Keratinocyte (primary cell): ENCODE results near the gene PCF11. TPM values are rescaled to one million over a fixed set of nuclear protein-coding genes. Genes with fewer than 3 reads are reported as not detected.

Experiments used
- DNase-seq: peaks from one replicate; pipeline ENCODE4 v3.0.0-alpha.2; 2011; ENCODE audit warnings: low read depth, missing footprints, low spot score
- FAIRE-seq: peaks from 2 replicates; lab custom pipeline; 2011; peaks lifted over from hg19 to GRCh38; lab: Jason Lieb, UNC
- H2AFZ ChIP-seq: 2 replicates; pipeline ENCODE4 v1.6.0; 2012; ENCODE audit warnings: low read length, control low read depth, inconsistent platforms; ENCODE audit not compliant: control insufficient read depth
- H3K27ac ChIP-seq: 2 replicates; pipeline ENCODE4 v1.5.1; 2011; ENCODE audit warnings: low read length; ENCODE audit not compliant: control insufficient read depth, insufficient read depth
- H3K27me3 ChIP-seq: 3 replicates; pipeline ENCODE4 v1.6.0; 2011; ENCODE audit warnings: low read length; ENCODE audit not compliant: control insufficient read depth, insufficient read depth; ENCODE audit errors: extremely low read depth
- H3K36me3 ChIP-seq, 2 experiments: 2 replicates in 1 of 2; 3 replicates in 1 of 2; pipeline ENCODE4 v1.5.1; 2011; ENCODE audit warnings: low read length in 2 of 2, mild to moderate bottlenecking in 1 of 2; ENCODE audit not compliant: control insufficient read depth in 2 of 2, insufficient read depth in 2 of 2; ENCODE audit errors: extremely low read depth in 1 of 2
- H3K4me1 ChIP-seq: 3 replicates; pipeline ENCODE4 v1.5.1; 2011; ENCODE audit warnings: low read length; ENCODE audit not compliant: control insufficient read depth, insufficient read depth; ENCODE audit errors: extremely low read depth
- H3K4me2 ChIP-seq: 3 replicates; pipeline ENCODE4 v1.6.0; 2011; ENCODE audit warnings: low read depth, low read length; ENCODE audit not compliant: control insufficient read depth, insufficient read depth; ENCODE audit errors: extremely low read depth
- H3K4me3 ChIP-seq, 3 experiments: fragments of 200-600 bp in 1 of 3; sonication (generic) in 1 of 3; 2 replicates in 2 of 3; 3 replicates in 1 of 3; pipeline ENCODE4 v1.5.1; 2011 to 2016; ENCODE audit warnings: low read length in 3 of 3, mild to moderate bottlenecking in 3 of 3, control low read depth in 2 of 3, inconsistent platforms in 1 of 3, low read depth in 1 of 3, mixed read lengths in 1 of 3, mixed run types in 1 of 3, moderate library complexity in 1 of 3; ENCODE audit not compliant: control insufficient read depth in 2 of 3, insufficient read depth in 2 of 3; ENCODE audit errors: extremely low read depth in 1 of 3
- H3K79me2 ChIP-seq: 2 replicates; pipeline ENCODE4 v1.6.0; 2012; ENCODE audit warnings: low read length; ENCODE audit not compliant: control insufficient read depth, insufficient read depth
- H3K9ac ChIP-seq: 3 replicates; pipeline ENCODE4 v1.6.0; 2011; ENCODE audit warnings: low read length; ENCODE audit not compliant: control insufficient read depth, insufficient read depth; ENCODE audit errors: extremely low read depth
- H3K9me1 ChIP-seq: 3 replicates; pipeline ENCODE4 v1.6.0; 2011; ENCODE audit warnings: low read length; ENCODE audit not compliant: control insufficient read depth, insufficient read depth; ENCODE audit errors: extremely low read depth
- H3K9me3 ChIP-seq: 2 replicates; pipeline ENCODE4 v1.5.1; 2012; ENCODE audit warnings: low read depth, low read length; ENCODE audit not compliant: control insufficient read depth
- H4K20me1 ChIP-seq: 3 replicates; pipeline ENCODE4 v1.6.0; 2011; ENCODE audit warnings: low read length; ENCODE audit not compliant: control insufficient read depth, insufficient read depth; ENCODE audit errors: extremely low read depth
- EZH2 ChIP-seq: IDR thresholded peaks from one replicate; pipeline ENCODE4 v1.6.1; 2012; ENCODE audit warnings: inconsistent platforms, mild to moderate bottlenecking, low read length, moderate library complexity
- dilution Hi-C: fragments of 300-500 bp; cut with MboI; formaldehyde crosslinking; loops from one replicate; pipeline ENCODE4 v1.7.0; 2020; ENCODE audit warnings: low sequenced_read_pairs; ENCODE audit not compliant: extremely low pct_ligation_motif_present
- polyA plus RNA-seq, 5 experiments: library from polyadenylated mRNA; depleted of rRNA in 3 of 5; stranded (reverse) in 3 of 5; stranded (forward) in 1 of 5; unstranded in 1 of 5; fragments of >200 nt; gene quantifications; 1 replicate in 1 of 5; 2 replicates in 3 of 5; 3 replicates in 1 of 5; pipeline versions ENCODE4 v1.2.1 to v1.2.3, GENCODE V29; 2011 to 2012; ENCODE audit warnings: missing spikeins in 2 of 5, low read depth in 1 of 5, low replicate concordance in 1 of 5
- TF ChIP-seq, protein P1 (sequence below), 3 experiments: IDR thresholded peaks in 1 of 3; conservative IDR thresholded peaks in 1 of 3; optimal IDR thresholded peaks in 1 of 3; 2 replicates in 2 of 3; 3 replicates in 1 of 3; pipeline versions ENCODE3 to v1.5.1; 2011; ENCODE audit warnings: low read length in 3 of 3, mild to moderate bottlenecking in 3 of 3, moderate library complexity in 2 of 3, control low read depth in 1 of 3, inconsistent platforms in 1 of 3; ENCODE audit not compliant: insufficient read depth in 2 of 3; ENCODE audit errors: extremely low read depth in 1 of 3

The PCF11 gene
- polyA plus RNA-seq, 1 donor (not counting 4 experiments of a cell fraction or from before 2014, with no cell fraction given), result 32.8 TPM

DNA sequence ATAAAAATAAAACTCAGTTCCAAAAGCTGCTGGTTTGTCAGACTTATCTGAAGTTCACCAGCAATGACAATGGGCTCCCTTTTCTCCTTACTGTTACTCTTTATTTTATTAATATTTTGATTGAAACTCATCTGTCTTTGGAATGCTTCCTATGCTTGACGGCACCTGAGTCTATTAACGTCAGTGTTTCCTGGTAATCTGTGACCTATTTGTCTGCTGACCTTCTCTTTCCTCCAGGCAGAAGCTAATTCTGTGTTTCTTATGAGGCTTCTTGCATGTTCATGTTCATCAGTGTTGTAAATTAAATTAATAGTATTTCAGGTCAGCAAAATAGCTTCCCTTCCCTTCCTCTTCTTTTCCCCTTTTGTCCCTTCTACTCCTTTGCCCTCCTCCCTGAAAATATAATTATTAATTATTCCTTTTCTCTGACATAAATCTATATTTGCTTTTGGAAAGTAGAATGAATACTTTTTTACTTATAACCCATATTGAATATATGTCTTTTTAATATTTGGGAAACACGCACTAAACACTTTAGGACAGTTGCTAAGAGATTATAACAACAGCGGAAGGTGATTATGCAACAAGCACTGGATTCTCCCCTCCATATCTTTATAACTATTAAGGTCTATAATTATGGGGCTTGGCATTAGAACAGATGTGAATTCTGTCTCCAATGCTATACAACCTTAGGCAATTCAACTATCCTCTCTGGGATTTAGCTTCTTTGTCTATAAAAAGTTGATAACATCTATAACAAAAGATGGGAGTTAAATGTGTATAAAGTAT, 32.1 kb upstream of the PCF11 start:
- Histone ChIP-seq H3K9me3 (no peaks in the 10 kb centered on the region), H3K9ac (no peak overlapping the region), H3K27ac (no peak overlapping the region), H3K4me1 (no peaks in the 10 kb centered on the region), H3K4me3 (no peak overlapping the region), H3K79me2 (no peaks in the 10 kb centered on the region), H4K20me1 (no peaks in the 10 kb centered on the region), H3K4me2 (no peak overlapping the region), H3K9me1 (no peaks in the 10 kb centered on the region), H3K27me3 (no peaks in the 10 kb centered on the region), H3K36me3 (no peaks in the 10 kb centered on the region), H2AFZ (no peak overlapping the region)
- no peak for TF ChIP-seq EZH2
- TF ChIP-seq, protein P1, sequence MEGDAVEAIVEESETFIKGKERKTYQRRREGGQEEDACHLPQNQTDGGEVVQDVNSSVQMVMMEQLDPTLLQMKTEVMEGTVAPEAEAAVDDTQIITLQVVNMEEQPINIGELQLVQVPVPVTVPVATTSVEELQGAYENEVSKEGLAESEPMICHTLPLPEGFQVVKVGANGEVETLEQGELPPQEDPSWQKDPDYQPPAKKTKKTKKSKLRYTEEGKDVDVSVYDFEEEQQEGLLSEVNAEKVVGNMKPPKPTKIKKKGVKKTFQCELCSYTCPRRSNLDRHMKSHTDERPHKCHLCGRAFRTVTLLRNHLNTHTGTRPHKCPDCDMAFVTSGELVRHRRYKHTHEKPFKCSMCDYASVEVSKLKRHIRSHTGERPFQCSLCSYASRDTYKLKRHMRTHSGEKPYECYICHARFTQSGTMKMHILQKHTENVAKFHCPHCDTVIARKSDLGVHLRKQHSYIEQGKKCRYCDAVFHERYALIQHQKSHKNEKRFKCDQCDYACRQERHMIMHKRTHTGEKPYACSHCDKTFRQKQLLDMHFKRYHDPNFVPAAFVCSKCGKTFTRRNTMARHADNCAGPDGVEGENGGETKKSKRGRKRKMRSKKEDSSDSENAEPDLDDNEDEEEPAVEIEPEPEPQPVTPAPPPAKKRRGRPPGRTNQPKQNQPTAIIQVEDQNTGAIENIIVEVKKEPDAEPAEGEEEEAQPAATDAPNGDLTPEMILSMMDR (optimal IDR thresholded peaks at IDR 0.05 in 1 of 3, IDR thresholded peaks at IDR 0.05 in 1 of 3, conservative IDR thresholded peaks at IDR 0.05 in 1 of 3; ENCODE audit: extremely low read depth in 1 of 3, insufficient read depth in 2 of 3, low read length in 3 of 3), result no peak
- DNase-seq (no peak), FAIRE-seq (no peak)
- dilution Hi-C loops, result no loop called here

DNA sequence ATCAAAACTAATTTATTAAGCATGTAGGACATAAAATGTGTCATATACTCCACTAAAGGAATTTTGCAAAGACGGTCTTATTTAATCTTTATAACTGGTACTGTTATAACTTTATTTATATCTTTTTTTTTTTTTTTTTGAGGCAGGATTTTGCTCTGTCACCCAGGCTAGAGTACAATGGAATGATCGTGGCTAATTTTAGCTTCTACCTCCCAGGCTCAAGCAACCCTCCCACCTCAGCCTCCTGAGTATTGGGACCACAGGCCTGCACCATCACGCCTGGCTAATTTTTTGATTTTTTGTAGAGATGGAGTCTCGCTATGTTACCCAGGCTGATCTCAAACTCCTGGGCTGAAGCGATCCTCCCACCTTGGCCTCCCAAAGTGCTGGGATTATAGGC, 31.4 kb upstream of the PCF11 start:
- no peaks in the 10 kb centered on the region for H3K79me2 ChIP-seq
- TF ChIP-seq, protein P1 (optimal IDR thresholded peaks at IDR 0.05 in 1 of 3, IDR thresholded peaks at IDR 0.05 in 1 of 3, conservative IDR thresholded peaks at IDR 0.05 in 1 of 3; ENCODE audit: extremely low read depth in 1 of 3, insufficient read depth in 2 of 3, low read length in 3 of 3), result no peak
- no peak for TF ChIP-seq EZH2
- H3K4me2 ChIP-seq, result no peak overlapping the region
- no peaks in the 10 kb centered on the region for H3K27me3 ChIP-seq
- H4K20me1 ChIP-seq, result no peaks in the 10 kb centered on the region
- DNase-seq (no peak), FAIRE-seq (no peak)
- no peak overlapping the region for H3K27ac ChIP-seq
- no peak overlapping the region for H2AFZ ChIP-seq
- H3K4me3 ChIP-seq, result no peak overlapping the region
- H3K36me3 ChIP-seq, result no peaks in the 10 kb centered on the region
- dilution Hi-C loops, result no loop called here
- H3K9me1 ChIP-seq, result no peaks in the 10 kb centered on the region
- no peak overlapping the region for H3K9ac ChIP-seq
- no peaks in the 10 kb centered on the region for H3K4me1 ChIP-seq
- H3K9me3 ChIP-seq, result no peaks in the 10 kb centered on the region
